ENCODE data around the gene CHST15.

The CHST15 gene

DNA sequence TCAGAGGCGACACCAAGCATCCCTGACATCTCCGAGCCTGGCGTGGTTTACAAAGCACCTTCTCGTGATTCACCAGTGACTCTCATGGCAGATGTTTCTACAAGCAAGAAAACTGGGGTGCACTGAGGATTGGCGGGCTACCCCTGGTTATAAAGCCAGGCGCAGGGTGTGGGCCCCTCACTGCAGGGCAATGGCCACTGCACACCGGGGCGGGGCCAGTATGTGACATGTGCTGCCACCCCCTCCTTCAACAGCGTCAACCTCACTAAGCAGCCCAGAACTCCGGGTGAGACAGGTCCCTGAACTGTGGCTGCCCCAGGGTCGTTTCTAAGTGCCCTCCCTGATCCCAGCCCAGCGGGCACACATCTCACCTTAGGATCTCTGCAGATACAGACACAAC lies 63.8 kb downstream of the CHST15 start:
- DNase-seq (ENCODE audit: low spot score): no peak

DNA sequence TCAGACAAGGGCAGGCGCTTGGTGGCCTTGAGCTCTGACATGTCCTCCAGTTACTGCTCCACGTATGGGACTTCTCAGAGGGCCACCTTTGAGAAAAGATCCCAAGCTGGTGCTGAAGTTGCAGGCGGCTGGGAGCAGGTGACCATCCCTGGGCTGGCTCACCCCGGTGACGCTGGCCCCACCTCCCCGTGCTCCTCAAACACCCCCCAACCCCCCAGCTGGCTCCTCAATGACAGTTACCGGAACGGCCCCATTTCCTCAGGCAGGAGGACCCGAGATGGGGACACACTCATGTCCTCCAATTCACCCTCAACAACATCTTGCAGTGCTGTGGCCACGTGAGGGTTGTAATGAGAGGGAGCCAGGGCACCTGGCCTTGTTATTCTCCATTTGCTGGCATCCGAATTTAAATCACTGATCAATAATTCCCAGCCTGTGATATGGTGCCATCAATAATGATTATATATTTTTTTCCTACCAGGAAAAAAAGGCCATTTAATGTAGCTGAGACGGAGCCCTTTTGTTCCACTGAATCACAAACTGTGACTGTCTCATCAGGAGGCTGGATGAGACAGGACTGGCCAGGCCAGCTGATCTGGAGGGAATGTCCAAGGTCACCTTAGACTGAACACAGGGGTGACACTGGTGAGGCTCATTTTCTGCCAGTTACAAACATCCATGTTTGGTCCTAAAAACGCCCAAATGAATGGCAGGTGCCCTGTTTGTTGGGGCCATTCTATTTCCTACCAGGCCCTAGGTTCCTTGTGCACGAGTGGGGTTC lies 64.5 kb downstream of the CHST15 start:
- no peak for DNase-seq (ENCODE audit: low spot score)

DNA sequence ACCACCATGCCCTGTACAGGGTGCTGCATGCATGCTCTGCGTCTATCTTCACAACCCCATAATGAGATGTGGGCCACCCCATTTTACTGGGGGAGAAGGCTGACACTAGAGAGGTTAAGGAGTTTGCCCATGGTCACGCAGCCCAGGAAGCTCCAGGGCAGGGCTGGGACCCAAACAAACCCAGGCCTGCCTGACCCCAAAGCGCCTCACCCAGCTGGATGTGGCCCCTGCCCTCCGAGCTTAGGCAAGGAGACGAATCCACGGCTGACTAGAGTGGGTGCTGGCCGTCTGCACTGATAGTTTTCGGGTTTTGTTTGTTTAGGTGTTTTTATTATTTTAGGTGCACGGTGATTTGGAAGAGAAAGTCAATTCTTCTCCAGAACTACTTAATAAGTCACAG lies 65.7 kb downstream of the CHST15 start:
- no peak for DNase-seq (ENCODE audit: low spot score)

DNA sequence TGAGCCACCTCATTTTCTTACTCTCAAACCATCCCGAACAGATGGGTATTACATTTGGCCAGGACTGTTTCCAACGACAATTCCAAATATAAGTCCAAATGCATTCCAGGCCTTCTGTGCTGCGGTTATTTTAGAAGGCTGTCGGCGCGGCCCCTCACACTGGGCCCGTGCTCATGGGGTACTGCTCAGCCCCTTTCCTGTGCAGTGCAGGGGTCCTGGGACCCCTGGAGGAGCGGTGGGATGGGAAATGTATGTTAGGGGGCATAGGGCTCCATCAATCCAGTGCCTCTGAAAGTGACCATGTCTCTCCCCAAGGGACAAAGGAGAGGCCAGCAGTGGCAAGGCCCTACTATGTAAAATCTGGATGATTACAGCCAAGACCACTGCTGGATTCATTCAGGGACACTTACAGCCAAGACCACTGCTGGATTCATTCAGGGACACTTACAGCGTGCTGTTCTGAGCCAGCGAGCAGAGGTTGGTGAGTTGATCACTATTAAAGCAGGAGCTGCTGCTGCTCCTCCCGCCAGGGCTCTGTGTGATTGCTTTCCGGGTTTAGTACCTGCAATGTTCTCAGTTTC lies 66.3 kb downstream of the CHST15 start:
- DNase-seq (ENCODE audit: low spot score): no peak

DNA sequence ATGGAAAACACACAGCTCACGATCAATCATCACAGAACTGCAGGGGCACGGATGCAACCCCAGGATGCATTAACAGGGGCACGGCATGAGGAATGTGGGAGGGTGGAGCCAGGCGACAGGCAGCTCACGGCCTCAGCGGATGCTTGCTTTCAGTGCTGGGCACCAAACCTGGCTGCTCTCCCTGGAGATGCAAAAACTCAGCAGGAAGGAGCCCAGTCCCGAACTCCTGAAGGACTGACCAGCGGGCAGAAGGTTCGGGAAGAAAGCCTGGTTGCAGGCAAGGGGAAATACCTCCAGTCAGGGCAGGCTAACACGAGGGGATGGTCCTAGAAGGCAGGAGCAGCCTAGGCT lies 66.8 kb downstream of the CHST15 start:
- DNase-seq (ENCODE audit: low spot score): no peak

DNA sequence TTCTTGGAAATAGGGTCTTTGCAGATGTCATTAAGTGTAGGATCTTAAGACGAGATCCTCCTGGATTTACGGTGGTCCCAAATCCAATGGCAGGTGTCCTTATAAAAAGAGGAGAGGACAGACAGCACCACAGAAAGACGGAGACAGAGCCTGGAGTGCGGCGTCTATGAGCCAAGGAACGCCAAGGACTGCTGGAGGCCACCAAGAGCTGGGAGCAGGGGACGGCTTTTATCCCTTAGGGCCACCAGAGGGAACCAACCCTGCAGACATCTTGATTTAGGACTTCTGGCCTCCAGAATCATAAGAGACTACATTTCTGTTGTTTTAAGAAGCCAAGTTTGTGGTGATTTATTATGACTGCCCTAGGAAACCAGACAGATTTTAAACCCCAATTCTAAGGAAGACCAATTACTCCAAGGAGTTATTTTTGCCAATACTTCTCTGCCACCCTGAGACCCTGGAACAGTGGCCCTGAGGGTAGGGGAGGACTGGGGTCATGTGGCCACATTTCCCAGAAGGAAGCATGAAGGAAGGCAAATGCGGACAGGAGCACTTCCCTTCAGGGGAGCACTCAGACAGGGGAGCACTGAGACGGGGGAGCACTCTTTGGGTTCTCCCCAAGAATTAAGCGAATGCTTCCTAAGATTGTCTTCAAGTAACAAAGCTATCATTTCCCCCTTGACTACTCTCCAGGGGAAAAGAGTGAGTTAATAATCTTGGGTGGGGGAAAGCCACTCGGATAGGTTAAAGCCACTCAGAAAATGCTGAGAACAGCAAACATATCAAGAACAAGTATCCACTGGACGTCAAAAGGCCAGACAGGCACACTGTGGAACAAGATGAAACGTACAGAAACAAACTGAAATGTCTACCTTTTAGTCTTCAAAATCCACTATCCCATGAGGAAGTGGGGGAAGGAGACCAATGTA lies 67.5 kb downstream of the CHST15 start:
- no peak for DNase-seq (ENCODE audit: low spot score)

DNA sequence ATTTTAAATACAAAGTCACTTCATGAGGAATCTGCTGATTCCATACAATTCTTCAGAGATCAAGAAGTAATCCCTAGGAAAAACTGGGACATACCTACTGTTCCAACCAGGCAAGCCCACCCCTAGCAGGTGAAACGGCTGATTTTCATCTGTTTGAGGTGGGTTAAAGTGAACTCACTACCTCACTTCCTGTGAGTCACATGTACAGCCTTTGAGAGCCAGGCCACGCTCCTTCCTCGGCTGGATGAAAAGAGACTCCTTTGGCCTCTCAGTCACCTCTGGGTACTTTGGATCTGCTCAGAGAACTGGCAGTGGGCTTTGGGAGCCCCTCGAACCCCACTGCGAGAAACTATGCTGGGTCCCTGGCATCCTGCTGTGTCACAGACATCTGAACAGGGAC lies 68.2 kb downstream of the CHST15 start:
- DNase-seq (ENCODE audit: low spot score): no peak

DNA sequence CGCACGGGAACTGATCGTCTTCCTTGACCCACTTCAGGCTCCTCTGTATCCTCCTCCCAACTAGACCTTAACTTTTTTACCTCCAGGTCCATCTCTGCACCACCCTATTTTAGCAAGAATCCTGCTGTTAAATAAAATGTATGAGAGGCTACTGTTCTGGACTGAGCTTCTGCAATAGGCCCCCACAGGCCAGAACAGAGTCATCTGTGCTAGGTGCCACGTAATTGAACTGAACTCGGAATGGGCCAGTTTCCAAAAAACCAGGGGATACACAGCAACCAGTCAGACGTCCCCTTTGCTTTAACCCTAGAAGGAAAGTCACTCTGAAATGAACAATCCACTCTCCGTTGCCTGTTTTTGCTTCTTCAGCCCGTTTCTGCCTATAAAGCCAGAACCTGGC lies 71.3 kb downstream of the CHST15 start:
- no peak for DNase-seq (ENCODE audit: low spot score)

DNA sequence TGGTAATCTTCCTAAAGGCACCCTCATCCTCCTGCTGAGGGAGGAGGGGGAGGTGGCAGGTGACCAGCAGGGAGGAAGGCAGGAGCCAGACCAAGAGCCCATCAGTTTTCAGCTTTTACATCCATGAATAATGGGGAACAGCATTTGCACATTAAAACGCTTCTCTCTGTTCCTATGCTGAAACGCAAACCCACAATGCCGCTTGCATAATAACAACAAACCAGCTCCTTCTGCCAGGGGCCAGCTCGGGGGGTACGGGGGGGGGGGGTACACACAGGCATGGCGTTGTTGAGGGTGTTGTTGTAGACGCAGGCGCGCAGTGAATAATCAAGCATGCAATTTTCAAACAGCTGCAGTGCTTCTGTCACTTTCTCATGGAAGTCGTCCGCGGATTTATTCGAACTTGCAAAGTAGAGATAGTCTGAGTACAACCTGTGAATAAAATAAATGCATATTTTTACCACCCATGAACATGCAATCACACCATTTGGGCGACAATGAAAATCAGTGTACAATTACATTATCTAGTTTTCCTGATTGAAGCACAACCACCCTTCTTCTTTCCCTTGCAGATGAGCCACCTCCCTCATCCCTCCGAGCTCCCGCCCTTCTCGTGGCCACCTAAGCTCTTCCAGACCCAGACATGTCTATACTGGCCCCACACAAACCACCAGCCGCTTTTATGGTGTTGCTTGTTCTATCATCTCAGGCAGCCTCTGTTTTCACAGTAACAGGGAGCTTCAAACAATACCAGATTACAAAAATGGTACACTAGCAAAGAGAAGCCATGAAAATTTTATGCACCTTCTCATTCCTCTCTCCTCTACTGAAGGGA lies 72.2 kb downstream of the CHST15 start:
- no peak for DNase-seq (ENCODE audit: low spot score)

DNA sequence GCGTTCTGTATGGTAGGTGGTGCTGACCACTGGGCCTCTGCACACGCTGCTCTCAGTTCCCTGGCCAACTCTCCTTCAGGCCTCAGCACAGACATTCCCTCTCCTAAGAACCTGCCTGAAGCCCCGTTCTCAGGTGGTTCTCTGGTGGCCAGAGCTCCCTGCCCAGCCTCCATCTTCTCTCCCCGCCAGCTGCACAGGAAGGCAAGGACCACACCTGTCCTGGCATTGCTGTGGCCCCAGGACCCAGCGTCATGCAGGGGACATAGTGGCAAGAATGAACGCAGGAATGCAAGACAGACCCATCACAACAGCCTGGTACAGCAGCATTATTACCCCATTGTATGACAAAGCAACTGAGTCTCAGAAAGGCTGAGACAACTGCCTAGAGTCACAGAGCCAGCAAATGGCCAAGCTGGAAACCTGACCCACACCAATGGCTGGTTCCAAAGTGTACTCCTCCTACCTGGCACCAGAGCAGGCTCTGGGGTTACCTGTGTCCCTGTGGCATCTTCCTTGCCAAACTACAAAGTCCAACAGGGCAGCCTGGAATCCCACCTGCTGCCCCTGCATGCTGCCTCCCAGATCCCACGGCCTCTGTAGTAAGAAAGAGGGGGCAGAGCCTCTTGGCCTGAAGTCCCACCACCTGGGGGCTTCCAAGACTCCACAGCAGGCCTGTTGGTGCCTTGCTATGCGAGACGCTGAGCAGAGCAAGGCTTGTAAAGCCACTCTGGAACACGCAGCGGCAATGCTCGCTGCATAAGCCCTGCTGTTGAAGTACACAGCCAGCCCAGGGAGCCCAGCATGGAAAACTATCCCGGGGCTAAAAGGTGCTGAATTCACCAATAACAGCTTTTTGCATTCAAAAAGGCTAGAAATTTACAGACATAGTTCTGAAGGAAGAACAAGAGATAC lies 73.3 kb downstream of the CHST15 start:
- no peak for DNase-seq (ENCODE audit: low spot score)

DNA sequence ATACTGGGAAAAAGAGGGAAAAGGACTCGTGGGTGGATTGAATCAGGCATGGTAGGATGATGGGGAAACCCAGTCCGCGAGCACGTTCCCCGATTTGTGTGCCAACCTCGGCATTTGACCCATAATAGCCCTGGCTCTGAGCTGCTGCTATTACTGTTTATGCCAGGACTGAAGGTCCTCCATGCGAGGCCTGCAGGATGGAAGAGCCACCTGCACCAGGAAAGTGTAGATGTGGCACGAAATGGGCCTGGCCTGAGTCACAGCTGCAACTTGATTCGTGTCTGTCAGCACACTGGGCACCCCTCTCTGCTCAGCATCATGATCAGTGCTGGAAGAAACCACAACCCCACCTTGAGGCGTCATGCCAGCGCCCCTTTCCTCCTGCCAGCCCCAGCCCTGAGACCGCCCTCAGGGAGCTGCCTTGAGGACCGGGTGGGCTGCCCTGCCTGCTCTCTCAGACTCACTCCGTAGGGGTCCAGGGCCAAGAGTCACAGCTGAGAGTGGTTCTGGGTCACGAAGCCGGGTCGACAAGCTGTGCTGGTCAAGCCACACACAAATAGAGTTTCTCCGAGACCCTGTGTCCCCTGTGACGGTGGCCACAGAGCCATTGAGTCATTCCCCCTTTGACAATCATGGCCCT lies 74.4 kb downstream of the CHST15 start:
- no peak for DNase-seq (ENCODE audit: low spot score)

DNA sequence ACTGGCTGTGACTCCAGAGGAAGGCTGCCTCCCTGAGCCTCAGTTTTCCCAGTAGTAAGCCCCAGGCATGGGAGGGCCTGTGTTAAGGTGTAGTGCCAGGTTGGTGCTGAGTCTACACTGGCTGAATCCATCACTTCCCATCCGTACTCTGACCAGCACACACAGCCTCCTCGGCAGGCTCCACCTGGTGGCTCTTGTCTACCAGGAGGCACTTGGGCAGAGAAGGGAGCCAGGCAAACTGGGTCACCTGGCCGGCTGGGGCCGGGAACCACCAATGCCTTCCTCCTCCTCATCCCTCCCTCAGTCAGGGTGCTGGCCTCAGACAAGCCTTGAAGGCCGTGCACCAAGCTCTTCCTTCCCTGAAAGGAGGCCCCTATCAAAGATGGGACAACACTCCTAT lies 75.7 kb downstream of the CHST15 start:
- DNase-seq (ENCODE audit: low spot score): no peak

DNA sequence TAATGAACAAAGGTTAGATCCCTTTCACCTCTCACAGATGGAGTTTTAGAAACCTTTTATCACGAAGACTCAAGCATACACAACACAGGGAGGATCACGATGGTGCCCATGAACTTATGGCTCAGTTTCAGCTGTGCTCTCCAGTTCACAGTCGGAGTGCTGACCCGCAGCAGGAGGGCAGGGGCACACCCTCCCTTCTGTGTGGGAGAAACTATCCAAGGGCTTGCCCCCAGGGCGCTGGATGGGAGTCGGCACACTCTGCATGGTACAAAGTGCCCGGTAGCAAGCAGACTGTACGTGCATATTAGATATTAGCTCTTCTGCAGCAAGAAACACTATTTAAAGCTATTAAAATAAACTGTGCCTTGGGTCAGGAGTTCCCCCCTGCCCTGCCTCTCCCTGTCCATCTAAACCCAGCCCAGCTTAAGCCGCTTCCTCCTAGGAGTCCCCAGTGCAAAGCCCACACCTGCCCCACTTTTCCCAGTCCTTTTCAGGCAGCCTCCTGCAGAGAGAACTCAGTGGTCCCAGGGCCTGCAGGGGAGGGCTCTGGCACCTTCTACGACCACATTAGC lies 76.5 kb downstream of the CHST15 start:
- no peak for DNase-seq (ENCODE audit: low spot score)

DNA sequence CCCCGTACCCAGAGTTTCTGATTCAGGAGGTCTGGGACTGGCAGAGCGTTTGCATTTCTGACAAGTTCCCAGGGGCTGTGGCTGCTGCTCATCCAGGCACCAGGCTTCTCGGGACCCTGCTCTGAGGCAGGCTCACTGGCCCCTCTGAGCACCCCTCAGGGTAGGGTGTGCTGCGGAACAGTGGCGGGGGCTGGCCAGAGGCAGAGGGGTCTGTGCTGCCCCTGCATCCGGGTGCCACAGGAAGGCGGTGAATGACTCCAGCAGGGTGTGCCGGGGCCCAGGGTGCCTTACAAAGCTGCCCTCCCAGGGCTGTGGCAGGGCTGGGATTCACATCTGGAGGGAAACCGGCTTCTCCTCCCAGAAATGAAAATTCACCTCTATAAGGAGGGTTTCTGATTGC lies 77.4 kb downstream of the CHST15 start:
- no peak for DNase-seq (ENCODE audit: low spot score)

DNA sequence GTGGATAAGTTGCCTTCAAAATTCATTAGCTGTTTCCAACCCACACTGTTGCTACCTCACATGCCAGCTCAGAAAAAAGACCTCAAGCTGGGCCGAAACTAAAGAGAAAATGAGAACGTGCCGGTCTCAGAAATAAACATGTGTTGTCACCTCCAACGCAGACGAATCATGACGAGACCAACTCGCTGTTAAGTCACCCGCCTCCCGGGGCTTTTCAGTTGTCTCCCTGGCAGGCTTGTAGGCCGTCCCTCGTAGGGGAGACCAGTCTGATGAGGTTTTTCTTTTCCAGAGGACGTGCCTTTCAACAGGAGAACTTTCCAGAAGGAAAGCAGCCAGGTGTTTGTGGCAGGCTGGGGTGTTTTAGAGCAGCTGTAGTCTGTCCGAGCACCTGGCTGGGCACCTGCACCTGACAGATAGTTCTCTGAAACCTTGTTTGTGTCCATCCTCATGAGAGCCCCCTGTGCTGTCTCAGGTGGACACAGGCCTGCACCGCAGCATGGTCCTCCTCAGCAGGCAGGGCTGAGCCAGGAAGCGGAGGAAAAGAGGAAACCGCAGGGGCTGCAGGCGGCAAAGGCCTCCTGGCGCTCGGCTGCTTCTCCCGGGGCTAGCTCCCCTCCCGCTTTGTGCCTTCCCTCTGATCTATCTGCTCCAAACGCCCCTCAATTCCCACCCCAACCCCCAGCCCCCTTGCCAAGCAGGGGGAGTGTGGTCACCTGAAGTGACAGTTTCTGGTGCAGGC lies 78.8 kb downstream of the CHST15 start:
- no peak for DNase-seq (ENCODE audit: low spot score)

DNA sequence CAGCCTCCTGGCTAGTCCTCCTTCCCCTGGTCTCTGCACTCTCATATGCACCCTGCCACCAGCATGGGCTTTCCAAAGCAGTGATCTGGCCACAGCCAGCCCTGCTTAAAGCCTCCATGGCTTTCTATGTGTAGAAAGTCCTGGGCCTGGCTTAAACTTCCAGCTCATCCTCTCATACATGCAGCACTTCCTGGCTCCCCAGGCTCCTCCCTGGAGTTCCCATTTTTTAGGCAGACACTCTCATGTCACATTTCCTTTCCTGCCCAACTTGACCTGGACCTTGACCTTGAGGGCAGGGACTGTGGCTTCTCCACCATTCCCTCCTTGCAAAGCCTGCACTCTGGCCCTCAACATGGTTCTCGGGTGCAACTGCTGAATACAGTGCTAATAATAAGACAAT lies 79.5 kb downstream of the CHST15 start:
- DNase-seq (ENCODE audit: low spot score): no peak

DNA sequence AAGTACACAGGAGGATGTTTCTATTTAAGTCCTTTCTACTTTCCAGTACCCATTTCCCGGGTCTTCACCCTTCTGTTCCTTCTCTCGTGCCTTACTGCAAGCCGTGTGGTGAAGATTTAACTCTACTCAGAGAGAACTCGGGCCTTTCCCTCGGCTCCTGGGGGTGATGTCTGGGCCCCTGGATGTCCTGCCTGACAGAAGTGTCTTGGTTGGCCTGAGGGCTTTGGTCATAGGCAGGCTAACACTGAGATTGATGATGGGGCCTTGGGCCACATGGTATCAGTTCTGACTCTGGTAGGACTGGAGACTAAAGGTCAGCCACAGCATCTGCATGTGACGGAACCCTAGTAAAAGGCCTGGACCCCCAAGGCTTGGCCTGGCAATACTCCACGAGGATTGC lies 80.4 kb downstream of the CHST15 start:
- no peak for DNase-seq (ENCODE audit: low spot score)

DNA sequence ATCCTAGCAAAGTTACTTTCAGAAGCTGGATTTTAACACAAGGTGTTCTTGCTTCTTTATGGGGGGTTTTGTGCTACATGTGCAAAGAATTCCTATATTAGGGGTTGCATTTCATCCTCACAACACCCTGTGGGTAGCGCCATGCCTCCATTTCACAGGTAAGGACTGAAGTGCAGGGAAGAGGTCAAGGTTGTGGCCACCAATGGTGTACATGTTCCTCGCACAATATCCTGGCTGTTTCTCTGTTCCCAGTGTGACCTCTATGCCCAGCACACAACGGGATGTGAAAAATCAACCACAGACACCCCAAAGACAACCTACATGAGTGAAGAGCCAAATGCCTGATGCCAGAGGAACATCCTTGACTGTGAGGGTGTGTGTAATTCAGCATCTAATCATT lies 80.8 kb downstream of the CHST15 start:
- no peak for DNase-seq (ENCODE audit: low spot score)

DNA sequence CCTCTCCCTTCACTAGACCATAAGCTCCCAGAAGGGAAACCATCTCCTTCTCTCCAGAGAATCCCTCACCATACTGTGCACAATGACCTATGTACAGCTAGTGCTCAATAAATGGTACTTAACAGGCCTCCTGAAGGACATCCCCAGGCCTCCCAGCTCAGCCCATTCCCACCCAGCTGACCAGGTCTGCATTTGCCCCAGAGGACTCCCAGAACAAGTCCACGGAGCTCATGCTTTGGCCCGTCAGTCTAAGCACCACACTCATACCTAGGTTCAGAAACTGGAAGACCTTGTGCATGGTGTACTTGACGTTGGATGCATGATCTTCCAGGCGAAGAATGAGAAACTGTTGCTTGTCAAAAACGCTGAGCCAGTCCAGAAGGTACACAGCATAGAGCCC lies 81.3 kb downstream of the CHST15 start:
- DNase-seq (ENCODE audit: low spot score): no peak

DNA sequence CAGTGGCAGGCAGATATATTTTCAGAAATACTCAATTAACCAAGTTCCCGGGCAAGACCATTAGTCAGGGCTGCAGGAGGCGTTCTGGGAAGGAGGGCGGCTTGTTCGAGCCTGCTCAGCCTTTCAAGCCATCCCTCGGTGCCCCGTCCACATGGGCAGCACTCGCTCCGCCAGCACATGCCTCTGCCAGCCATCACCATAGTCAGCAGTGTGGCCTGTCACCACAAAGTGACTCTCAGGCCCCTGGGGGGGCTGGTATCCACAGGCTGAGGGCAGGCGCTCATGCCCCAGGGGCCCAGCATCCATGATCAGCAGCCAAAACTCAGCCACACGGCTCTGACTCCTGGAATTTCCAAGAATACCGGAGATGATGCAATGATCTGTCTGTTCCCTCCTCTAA lies 81.9 kb downstream of the CHST15 start:
- DNase-seq (ENCODE audit: low spot score): no peak
